Ramos (cell line): ENCODE results near the gene H2BK1.

Experiments used
- in situ Hi-C: fragments of 300-500 bp; cut with MboI; formaldehyde crosslinking; loops from one replicate; pipeline ENCODE4 v1.14.3; 2022; ENCODE audit warnings: low sequenced_read_pairs; ENCODE audit not compliant: unreplicated experiment

Gene H2BK1

DNA sequence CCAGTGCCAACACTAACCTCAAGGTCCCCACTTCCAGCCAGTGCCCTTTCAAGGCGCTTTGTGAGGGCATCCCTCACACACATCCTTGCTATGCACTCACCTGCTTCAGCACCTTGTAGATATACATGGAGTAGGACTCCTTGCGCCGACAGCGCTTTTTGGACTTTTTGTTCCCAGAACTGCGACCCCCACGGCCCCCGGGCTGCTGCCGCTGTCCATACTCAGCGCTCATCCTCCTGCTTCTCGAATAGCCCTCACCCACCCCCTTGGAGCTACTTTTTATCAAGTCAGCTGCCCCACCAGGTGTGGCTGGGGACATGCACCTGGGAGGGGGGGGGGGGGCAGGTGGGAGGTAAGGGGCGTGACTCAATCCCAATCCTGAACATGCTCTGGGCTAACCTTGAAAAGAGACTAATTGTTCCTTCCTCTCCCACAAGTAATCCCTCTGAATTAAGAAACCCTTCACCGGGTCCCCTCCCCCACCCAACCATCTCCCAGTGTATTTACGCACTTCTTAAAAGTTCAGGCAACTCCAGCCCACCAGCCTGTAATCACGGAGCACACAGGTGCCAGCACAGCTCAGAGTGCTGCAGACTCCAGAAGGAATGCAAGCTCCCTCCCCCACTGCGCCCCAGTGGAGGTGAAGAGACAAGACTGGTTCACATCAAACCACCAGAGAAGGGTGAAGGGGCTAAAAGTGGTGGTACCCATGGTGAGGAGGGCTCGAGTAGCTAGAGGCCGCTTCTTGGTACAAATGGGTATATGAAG, at the start of gene H2BK1:
Gene H2BK1, minus strand, starts transcription at position 402 of the 768 bp plus-strand sequence. Its CDS starts 170 bp downstream, at position 232.
- in situ Hi-C loops: no loop called here

DNA sequence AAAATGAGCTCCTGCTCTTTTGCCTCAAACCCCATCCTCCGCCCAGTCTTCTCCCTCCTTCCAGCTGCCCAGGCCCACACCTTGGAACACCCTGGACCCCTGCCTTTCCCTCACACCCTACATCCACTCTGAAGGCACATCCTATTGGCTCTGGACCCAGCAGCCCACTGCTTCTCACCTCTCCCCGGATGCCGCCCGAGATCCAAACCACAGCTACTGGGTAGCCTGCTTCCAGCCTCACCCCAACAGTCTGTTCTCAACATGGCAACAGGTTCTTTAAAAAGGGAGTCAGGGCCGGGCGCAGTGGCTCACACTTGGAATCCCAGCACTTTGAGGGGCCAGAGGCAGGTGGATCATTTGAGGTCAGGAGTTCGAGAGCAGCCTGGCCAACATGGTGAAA, 47.7 kb upstream of the H2BK1 start:
- in situ Hi-C loops: no loop called here

DNA sequence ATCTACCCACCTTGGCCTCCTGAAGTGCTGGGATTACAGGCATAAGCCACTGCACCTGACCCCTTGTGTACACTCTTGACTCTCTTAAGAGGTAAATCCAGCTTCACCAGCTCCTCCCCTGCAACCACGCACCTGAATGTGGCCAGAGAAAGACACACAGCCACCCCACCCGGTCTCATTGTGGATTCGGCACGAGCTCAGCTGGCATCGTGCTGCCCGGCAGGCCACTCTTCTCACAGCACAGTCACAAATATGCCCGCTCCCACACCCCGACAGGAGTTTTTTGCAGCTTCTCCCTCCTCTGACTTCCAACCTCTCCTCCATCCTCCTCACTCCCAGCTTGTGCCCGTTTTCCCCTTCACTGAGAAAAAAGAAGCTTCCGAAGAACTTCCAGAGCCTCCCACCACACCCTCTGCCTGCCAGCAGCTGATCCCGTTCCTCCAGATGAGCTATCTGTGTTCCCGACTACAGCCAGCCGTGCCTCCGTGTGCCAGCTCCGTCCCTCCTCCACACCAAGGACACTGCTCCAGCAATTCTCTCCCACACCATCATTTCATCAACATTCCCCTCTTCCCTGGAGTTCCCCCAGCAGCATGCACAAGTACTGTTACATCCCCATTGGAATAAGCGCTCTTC, 46.2 kb upstream of the H2BK1 start:
- in situ Hi-C loops: no loop called here

DNA sequence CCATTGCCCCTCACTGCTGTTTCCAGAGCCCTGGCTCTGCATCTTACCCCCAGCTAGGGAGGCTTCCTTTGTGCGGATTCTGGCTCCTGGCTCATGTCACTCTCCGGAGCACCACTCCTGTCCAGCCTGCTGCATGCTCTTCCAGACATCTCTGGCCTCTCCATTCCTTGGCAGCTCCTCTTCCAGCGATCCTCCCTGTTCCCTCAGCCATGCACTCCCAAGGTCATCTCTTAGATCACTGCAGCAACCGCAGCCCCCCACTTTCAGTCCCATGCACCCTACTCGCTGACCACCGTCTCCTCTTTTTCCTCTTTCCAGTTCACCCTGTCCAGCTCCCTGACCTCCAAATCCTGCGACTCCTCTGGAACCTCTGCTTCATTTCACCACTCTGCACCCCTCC, 45.1 kb upstream of the H2BK1 start:
- in situ Hi-C loops: no loop called here

DNA sequence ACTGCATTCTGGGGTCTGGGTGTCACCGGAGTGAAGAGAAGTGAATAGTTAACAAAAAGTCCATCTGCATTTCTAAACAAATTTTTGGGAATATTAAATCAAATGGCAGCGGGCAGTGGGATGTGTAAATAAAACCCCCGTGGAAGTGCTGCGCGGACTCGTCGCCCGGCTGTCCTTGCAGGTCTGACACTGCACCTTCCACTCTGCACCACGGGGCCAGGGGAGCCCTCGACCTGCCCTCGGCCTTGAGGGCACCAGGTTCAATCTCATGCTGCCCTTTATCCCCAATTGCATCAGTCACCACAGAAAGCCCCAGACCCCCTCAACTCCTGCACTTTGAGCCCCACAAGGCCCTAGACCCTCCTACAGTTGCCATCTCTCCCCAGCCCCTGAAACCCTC, 44.6 kb upstream of the H2BK1 start:
- in situ Hi-C loops: no loop called here

DNA sequence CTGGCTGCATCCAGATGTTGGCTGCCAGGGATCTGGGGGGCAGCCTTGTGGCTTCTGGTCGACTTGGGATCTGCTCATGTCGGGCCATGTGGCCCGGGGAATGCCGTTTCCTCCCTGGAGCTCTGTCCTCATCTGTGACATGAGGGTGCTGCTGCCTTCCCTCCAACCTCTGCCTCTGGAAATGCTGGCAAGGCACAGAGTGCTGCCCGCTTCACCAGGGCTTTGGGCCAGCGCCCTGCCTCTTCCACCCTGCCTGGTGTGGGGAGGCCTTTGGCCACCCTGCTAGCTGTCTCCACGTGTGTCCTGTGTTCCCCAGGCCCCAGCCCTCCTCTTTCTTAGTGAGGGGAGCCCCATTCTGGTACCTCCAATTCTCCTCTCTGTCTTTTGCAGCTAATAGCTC, 44.0 kb upstream of the H2BK1 start:
- in situ Hi-C loops: no loop called here

DNA sequence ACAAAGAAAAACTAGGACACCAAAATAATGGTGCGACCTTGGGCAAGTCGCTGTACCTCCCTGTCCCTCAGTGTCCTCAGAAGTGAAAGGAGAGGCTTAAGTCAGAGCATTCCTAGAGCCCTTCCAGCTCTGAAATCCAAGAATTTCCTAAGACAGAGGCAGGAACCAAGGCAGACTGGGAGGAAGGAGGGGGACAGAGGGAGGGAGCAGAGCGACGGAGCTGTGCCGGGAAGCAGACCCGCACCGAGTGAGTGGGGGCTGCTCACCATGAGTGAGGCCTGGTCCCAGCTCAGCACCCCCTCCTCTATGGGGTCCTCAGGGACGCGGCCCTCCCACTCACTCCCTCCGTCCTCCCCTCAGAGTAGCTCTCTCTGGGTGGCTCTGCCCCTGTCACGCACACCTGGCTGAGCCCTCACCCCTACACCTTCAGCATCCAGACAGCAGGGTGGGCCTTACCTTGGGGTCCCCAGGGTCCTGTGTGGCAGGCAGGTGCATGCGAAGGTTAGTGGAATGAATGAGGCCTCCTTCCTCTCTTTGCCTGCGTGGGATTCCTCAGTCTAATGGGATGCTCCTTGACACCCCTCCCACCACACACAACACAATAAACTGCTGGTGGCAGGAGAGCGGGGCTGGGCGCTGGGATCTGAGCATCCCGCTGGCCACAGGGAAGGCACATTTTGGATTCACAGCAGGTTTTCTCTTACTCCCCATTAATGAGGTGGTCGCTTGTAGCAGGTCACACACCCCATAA, 42.8 kb upstream of the H2BK1 start:
- in situ Hi-C loops: no loop called here

DNA sequence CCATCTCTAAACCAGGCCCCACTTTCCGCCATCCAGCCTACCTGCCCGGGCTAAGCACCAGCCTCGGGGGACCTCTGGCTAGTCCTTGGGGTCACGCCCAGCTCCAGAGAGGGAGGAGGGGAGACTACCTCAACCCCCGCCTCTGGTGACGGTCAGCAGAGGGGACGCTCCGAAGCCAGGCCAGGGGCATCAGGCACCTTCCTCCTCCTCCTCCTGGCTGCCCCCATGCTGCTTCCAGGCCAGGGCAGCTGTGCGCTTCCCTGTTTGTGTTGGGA, 42.2 kb upstream of the H2BK1 start:
- in situ Hi-C loops: no loop called here

DNA sequence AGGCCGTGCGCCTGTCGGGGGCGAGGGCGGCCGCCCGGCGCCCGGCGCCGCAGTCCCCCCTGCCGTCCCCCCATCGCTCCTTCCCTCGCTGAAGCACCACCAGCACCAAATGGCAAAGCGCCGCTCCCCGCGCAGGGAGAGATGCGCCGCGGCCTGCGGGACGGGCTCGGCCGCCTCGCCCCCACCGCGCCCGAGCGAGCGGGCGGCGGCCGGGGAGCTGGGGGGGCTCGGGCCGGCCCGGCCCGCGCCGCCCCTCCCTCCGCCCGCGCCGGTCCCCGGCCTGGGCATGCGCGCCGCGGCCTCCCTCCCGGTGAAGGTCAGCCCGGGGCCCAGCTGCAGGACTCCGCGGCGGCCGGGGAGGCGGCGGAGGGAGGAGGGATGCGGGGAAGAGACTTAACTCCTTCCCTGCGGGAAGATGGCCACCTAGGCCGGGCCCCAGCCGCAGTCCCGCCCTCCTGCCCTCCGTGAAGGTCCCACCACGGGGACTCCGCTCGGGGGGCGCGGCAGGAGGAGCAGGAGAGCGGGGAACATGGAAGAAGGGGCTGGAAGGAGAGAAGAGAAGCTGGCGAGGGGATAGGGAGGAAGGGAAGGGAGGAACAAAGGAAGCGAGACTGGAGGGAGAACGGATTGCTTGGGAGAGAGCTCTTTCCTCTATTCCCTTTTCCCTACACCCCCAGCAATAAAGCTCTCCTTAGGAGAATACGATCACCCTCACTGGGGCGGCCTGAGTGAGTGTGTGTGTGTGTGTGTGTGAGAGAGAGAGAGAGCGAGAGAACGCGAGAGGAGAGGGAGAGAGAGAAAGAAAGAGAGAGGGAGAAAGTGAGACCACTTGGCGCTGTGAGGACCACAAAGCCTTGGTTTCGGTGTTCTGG, 41.6 kb upstream of the H2BK1 start:
- in situ Hi-C loops: no loop called here

DNA sequence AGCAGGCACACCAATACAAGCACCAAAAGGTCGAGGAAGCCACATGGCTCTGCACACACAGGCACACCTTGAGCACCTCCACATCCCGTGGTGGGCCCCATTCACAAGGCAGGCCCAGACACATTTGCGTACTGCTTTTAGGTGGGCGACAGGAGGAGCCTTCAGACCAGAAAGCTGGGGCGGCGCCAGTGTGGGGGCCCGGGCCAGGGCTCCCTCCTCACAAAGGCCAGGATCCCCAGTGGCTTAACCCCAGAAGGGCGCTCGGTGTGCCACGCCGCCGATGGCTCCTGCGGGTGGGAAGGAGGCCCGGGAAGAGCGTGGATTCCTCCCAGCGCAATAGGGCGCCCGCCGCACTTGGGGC, 41.0 kb upstream of the H2BK1 start:
- in situ Hi-C loops: no loop called here

DNA sequence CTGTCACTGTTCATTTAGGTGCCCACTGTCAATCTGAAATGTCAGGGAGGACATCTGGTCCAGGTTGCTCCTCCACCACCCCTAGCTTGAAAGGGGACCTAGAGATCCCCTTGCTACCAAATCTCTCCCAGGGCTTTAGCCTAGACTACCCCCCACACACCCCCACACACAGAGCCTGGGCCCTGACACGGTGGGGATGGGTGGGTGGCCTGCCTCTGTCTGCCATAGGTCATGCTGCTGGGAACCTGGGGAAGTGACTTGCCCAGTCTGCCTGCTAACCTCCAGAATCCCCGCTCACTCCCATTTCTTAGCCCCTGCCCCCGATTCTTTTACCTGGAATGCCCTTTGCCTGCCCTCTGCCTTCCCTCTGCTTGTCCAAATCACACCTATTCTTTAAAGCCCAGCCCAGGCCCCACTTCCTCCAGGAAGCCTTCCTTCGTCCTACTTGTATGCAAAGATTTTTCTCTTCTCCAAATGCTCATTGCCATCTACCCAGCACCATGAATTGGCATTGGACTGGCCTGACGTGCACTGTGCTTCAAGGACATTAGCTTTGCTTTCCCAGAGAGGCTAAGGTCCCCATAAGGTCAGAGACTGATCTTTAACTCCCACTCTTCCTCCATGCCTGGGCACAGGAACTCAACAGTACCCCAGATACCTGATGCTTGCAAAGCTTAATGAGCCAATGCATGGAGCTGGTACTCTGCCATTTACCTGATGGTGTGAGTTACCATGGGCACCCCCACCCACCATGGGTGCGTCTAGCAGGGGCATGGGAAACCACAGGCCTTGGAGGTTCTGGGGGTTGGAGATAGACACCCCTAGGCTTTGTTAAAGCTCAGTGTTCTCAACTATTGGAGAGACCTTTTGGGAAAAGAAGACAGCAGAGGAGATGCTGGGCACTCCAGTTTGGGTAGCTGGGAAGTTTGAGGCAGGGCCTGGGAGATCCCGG, 40.2 kb upstream of the H2BK1 start:
- in situ Hi-C loops: no loop called here

DNA sequence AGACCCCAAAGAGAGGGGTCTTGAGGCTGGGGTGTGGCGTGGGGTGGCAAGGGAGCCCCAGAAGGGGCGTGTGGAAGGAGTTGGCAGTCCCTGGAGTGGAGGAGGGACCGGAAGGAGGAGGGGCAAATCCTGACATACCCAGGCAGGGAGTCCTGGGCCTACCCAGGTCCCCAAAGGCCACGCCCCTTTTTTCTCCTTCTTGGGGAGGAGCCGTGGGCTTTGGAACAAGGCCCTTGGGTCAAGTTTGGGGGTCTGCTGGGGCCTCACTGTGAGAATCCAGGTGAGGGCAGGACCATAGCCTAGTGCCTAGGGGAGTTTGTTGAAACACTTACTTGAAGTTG, 39.4 kb upstream of the H2BK1 start:
- in situ Hi-C loops: no loop called here

DNA sequence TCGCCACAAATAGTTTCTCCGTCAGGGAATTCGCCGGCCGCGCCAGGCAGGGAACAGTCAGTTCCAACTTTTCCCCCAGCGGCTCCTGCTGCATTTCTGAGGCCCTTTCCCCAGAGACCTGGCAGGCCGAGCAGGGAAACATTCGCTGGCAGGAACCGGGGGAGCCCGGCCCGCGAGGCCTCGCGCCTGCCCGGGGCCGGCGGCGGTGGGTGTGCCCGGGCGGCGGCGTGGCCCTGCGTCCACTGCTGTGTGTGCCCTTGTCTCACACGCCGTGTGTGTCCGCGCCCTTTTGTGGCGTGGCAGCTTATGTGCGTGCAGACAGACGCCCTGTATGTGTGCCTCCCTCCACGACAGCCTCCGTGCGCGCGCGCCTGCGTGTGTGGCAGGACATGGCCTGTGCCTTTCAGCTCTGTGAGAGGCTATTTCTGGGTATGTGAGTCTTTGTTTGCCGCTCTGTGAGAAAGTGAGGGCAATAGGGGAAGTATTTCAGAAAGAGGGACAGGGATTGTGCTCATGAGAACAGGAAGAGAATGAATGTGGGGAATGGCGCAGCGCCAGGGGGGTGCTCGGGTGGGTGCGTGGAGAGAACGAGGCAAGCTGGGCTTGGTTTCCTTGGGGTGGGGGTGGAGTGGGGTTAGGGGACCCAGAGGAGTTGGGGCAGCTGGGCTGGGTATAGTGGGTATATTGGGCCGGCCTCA, 38.9 kb upstream of the H2BK1 start:
- in situ Hi-C loops: no loop called here

DNA sequence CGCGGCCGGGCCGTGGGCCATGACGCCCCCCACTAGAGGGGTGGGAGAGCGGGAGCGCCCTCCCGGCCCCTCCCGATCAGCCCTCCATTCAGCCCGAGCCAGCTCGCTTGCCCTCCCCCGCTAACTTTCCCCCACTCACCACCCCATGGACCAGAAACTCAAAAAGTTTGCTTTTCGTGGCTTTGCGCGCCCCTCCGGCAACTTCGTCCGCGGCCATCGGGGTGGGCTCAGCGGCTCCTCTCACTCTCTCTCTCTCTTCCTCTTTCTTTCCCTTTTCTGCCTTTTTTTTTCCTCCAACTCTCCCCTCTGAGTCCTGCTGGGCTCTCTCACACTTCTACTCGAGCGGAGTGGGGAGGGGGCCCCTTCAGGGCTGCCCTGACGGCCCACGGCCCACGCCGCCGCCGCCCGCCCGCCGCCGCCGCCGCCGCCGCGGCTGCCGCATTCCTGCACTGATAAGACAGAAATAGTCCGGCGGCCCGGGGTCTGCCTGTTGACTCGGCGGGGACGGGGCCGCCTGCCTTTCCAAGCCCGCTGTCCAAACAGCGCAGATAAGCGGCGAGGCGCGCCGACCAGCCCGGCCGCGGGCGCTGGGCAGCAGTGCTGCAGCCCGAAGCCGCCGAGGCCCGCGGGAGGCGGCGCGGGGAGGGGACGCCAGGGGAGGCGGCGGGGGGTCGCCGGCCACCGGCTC, 38.2 kb upstream of the H2BK1 start, which contains the start of gene SMARCD3:
Gene SMARCD3, minus strand, starts transcription at position 349 of the 688 bp plus-strand sequence. Its CDS starts 132 bp downstream, at position 217.
- in situ Hi-C loops: no loop called here

DNA sequence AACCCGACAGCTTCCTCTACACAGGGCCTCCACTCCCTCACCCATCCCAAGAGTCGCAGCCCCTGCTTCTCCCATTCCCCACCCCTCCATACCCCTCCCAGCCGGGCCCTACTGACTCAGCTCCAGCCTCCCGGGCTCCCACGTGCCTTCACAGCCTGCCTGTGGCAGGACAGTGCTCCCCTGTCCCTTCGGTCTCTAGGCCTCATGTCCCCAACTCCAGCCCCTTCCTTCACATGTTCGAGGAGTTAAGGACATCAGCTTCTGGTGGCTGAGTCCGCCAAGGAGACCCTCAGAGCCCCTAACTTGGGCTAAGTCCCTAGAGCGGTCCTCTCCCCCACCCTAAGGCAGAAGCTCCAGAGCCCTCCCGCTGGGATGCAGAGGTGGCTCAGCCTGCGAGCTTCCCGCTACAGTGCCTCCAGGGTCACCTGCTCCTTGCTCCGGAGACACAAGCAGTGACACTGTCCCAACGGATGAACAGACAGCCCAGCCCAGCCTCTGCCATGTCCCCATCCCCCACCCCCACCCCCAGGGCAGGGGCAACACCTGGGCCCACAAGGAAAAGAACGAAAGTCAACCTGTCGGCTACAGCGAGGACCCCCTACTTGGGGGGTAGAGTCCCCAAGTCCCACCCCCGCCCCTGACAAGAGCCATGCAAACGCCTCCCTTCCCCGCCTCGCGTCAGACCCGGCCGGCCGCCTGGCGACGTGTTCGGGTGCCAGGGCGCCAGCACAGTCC, 37.5 kb upstream of the H2BK1 start:
- in situ Hi-C loops: no loop called here

DNA sequence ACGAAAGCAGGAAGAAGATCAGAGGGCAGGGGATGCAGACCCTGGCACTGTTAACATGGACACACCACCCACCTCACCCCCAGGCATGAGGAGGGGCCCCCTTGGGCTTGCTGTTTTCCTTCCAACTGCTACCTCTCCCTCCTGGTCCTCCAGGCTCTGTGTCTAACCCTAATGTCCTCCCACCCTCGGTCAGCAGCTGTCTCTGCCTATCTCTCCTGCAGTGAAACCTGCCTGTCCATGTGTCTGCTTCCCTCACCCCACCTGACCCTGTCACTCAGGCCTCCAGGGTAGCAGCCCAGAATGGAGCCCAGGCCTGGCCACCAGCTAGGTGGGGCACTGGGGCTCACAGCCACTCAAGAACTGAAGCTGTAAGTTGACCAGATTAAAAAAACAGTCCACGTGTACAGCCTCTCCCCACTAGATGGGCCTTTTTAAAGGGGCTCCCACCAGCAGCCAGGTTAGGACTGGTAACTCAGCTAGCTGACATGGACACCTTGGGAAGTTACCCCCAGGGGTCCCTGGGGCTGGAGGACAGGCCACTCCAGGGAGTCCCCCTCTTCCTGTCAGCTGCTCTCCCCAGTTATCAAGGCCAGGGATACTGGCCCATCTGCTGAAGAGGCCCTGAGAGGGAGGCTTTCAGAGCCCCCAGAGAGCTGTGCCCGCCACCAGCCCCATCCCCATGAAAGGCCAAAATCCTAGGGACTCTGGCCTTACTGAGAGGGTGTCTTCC, 36.7 kb upstream of the H2BK1 start:
- in situ Hi-C loops: no loop called here
